ENCODE results near the gene FN3KRP.

DNA sequence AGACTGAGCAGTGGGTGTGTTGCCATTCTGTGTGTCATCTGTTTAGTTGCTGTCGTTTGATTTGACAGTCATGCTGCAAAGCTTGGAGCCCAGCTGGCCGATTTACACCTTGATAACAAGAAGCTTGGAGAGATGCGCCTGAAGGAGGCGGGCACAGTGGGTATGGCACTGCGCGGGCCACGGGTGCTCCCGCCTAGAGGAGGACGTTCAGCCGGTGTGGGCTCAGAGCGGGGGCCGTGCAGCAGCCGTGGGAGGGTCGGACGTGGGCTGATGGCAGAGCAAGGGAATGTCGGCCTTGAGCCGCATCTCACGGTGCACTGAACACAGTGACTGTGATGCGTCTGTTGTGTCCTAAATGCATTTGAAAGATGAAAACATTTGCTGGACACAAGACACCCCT, 3.7 kb downstream of the FN3KRP start:
- TF ChIP-seq, protein P1, sequence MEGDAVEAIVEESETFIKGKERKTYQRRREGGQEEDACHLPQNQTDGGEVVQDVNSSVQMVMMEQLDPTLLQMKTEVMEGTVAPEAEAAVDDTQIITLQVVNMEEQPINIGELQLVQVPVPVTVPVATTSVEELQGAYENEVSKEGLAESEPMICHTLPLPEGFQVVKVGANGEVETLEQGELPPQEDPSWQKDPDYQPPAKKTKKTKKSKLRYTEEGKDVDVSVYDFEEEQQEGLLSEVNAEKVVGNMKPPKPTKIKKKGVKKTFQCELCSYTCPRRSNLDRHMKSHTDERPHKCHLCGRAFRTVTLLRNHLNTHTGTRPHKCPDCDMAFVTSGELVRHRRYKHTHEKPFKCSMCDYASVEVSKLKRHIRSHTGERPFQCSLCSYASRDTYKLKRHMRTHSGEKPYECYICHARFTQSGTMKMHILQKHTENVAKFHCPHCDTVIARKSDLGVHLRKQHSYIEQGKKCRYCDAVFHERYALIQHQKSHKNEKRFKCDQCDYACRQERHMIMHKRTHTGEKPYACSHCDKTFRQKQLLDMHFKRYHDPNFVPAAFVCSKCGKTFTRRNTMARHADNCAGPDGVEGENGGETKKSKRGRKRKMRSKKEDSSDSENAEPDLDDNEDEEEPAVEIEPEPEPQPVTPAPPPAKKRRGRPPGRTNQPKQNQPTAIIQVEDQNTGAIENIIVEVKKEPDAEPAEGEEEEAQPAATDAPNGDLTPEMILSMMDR (IDR thresholded peaks at IDR 0.05) = no peak
- TF ChIP-seq, protein P2, sequence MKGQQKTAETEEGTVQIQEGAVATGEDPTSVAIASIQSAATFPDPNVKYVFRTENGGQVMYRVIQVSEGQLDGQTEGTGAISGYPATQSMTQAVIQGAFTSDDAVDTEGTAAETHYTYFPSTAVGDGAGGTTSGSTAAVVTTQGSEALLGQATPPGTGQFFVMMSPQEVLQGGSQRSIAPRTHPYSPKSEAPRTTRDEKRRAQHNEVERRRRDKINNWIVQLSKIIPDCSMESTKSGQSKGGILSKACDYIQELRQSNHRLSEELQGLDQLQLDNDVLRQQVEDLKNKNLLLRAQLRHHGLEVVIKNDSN (IDR thresholded peaks at IDR 0.05; ENCODE audit: borderline replicate concordance, low read depth) = no peak
- TF ChIP-seq POLR2AphosphoS5 (IDR thresholded peaks at IDR 0.05; ENCODE audit: low read depth, low read length) (no peak), RAD21 (IDR thresholded peaks at IDR 0.05; ENCODE audit: low read length) (no peak), NRF1 (IDR thresholded peaks at IDR 0.05; ENCODE audit: low read depth, low read length) (no peak)
- TF ChIP-seq, protein P3, sequence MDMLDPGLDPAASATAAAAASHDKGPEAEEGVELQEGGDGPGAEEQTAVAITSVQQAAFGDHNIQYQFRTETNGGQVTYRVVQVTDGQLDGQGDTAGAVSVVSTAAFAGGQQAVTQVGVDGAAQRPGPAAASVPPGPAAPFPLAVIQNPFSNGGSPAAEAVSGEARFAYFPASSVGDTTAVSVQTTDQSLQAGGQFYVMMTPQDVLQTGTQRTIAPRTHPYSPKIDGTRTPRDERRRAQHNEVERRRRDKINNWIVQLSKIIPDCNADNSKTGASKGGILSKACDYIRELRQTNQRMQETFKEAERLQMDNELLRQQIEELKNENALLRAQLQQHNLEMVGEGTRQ (IDR thresholded peaks at IDR 0.05; ENCODE audit: borderline replicate concordance, low read depth, low read length) = no peak

All from SK-N-SH (cell line).